Kidney capillary endothelial cell (primary cell): ENCODE measurements around the gene NAT8L.
"Not testable (repeated sequence)": the region's sequence is repeated elsewhere in the genome, so short reads cannot be mapped to it uniquely, and the experiment has no call there.

ENCODE experiments used
- DNase-seq: peaks from one replicate; pipeline ENCODE4 v3.0.0-alpha.2; 2018; ENCODE audit warnings: low spot score

The NAT8L gene

GRCh38 chr4:2059046-2059725, at the start of gene NAT8L:
NAT8L (plus strand) TSS chr4:2059327; CDS start chr4:2059512, 185 bp downstream.
- DNase-seq: no peak

DNA sequence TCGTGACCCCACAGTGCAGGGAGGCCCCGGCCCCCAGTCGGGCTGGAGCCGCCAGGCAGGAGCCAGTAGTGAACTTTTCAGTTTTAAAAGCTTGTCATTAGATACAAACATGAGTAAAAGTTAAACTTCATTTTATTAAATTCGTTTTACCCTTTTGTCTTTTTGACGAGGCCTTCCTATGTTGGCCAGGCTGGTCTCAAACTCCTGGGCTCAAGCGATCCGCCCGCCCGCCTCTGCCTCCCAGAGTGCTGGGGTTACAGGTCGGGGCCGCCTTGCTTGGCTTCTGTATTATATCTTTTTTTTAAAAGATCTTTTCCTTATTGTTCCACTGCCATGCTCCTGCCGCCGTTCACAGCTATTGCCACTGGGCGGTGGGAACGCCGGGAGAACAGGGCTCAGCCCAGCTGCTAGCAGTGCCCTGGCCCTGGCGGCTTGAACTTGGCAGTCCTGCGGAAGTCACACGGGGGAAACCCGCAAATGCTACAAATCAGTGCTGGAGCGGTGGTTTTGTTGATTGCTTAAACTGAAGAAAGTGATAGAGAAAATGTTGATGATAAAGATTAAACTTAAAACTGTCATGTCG, 49.4 kb upstream of the NAT8L start:
- peak; percentile 67 for DNase-seq

- DNase-seq: no peak
Observed at GRCh38 chr4:2011583-2011982, 47.5 kb upstream of the NAT8L start.

GRCh38 chr4:2015008-2015407, 44.1 kb upstream of the NAT8L start:
- DNase-seq: no peak

GRCh38 chr4:2021358-2022018, 37.6 kb upstream of the NAT8L start:
- not testable (repeated sequence) for DNase-seq

GRCh38 chr4:2024683-2025082, 34.4 kb upstream of the NAT8L start:
- no peak for DNase-seq

- DNase-seq: no peak
Observed at GRCh38 chr4:2025817-2026216, 33.3 kb upstream of the NAT8L start.

DNA sequence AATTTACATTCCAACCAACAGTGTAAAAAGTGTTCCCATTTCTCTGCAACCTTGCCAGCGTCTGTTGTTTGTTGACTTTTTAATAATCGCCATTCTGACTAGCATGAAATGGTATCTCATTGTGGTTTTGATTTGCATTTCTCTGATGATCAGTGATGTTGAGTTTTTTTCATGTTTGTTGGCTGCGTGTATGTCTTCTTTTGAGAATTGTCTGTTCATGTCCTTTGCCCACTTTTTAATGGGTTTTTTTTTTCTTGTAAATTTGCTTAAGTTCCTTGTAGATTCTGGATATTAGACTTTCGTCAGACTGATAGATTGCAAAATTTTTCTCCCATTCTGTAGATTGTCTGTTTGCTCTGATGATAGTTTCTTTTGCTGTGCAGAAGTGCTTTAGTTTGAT, 32.0 kb upstream of the NAT8L start:
- DNase-seq: not testable (repeated sequence)

- DNase-seq: not testable (repeated sequence)
Observed at GRCh38 chr4:2031161-2031560, 28.0 kb upstream of the NAT8L start.

GRCh38 chr4:2036327-2036726, 22.8 kb upstream of the NAT8L start:
- DNase-seq: no peak

DNA sequence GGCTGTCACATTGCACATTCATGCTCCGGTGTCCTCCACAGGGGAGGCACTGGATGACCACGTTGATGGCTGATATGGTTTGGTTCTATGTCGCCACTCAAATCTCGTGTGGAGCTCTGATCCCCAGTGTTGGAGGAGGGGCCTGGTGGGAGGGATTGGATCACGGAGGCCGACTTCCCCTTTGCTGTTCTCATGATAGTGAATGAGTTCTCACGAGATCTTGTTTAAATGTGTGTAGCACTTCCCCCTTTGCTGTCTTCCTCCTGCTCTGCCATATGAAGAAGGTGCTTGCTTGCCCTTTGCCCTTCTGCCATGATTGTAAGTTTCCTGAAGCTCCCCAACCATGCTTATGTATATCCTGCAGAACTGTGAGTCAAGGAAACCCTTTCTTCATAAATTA, 22.3 kb upstream of the NAT8L start:
- DNase-seq: no peak

GRCh38 chr4:2040391-2041238, 18.5 kb upstream of the NAT8L start:
- no peak for DNase-seq

- peak; percentile 69 for DNase-seq
Observed at GRCh38 chr4:2041239-2042130, 17.6 kb upstream of the NAT8L start.

DNA sequence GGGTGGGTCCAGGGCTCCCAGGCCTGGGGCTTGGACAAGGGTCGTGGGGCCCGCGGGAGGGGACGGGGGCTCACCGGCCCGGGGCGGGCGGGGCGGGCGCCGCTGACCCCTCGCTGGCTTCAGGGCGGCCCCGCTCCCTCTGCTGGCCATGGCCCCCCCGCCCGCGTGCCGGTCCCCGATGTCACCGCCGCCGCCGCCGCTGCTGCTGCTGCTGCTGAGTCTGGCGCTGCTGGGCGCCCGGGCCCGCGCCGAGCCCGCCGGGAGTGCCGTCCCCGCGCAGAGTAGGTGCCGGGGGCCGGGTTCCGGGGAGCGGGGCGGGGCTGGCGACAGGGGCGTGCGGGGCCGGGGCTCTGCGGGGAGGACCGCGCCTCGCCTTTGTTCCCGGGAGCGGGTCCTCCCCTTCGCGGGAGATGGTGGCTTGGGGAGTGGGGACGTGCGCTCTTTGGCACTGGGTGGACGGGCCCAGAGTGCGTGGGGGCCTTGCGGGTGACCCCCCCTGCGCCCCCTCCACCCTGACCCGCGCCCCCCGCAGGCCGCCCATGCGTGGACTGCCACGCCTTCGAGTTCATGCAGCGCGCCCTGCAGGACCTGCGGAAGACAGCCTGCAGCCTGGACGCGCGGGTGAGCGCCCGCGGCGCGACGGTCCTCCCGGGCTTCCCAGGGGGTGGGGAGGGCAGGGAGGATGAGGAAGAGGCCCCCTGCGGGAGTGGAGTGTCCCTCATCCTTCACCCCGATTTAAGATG, 16.8 kb upstream of the NAT8L start:
- DNase-seq: no peak

DNA sequence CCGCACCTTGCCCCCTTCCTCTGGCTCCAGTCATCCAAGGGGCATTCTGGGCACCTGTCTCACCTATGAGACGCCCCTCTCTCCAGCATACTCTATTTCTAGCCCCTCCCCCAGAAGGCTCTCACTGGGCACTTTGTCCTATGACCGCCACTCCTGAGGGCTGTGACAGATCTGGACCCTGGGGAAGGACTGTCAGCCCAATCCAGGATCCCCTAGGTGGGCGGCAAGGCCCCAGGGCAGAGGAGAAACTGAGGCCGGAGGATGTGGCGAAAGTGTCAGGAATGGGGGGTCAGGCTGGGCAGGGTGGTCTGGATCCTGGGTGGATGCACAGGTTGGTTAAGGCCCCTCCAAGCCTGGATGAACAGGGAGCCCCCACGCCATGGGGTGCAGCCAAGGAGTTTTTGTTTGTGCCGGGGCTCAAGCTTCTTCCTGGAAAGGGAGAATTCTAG, 16.2 kb upstream of the NAT8L start:
- no peak for DNase-seq

- no peak for DNase-seq
Observed at GRCh38 chr4:2043396-2044118, 15.6 kb upstream of the NAT8L start.

GRCh38 chr4:2044119-2044485, 15.0 kb upstream of the NAT8L start:
- no peak for DNase-seq

DNA sequence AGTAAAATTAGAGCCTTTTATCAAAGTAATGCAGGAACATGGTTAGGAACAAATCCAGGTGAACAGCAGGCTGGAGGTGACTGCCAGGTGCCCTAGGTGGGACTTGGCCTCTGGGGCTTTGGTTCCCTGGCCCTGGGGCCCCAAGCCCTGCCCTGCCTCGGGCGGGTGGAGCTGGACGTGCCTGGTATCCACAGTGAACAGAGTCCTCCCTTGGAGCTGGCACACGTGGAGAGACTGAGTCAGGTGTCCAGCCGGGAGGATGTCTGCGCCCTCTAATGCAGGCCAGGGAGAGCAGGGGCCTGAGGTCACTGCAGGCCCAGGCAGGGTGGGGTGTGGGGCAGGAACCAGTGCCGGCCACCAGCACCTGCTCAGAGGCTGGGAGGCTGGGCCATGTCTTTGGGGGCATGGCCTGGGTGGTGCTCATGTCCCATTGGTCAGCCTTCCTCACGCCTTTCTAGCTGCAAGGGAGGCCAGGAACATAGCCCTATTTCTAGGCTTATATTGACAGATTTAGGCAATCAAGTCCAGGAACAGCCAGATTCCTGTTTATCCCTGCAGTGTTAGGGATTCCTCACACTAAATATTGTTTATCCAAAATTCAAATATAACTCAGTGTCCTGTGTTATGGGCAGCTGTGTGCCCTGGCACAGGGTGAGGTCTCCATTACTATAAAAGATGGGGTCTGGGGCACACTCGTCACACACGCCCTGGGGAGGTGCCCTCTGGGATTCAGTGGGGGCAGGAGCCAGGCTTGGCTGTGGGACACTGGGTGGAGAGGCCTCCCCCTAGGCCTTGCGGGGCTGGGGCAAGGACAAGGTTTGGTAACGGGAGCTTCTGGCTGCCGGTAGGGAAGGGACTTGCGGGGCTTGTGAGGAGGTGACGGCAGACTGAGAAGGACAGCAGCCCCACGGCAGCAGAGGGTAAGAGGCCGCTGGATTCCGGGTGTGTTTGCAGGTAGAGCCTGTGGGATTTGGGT, 14.3 kb upstream of the NAT8L start:
- DNase-seq: no peak

DNA sequence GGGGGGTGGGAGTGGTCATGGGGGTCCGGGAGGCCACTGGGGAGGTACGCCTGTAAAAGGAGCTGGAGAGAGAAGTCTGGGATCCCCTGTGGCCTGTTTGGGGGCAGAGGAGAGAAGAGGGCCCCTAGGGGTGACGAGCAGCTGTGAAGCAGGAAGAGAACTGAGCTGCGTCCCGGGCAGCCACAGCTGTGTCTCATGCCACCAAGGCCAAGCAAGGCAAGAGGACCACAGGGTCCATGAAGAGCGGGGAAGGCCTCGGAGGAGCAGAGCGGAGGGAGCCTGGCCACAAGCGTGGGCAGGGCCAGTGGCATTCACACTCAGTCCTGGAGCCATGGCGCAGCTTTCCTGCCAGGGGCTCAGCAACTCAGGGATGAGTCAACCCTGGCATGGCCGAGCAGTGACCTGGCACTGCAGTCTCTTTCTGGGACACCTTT, 13.6 kb upstream of the NAT8L start:
- no peak for DNase-seq
